HS-5 (cell line): ENCODE data around the gene NCAM1.

Experiments
- DNase-seq: peaks from one replicate; pipeline ENCODE4 v3.0.0-alpha.2; 2012; ENCODE audit warnings: low read depth

The NCAM1 gene

DNA sequence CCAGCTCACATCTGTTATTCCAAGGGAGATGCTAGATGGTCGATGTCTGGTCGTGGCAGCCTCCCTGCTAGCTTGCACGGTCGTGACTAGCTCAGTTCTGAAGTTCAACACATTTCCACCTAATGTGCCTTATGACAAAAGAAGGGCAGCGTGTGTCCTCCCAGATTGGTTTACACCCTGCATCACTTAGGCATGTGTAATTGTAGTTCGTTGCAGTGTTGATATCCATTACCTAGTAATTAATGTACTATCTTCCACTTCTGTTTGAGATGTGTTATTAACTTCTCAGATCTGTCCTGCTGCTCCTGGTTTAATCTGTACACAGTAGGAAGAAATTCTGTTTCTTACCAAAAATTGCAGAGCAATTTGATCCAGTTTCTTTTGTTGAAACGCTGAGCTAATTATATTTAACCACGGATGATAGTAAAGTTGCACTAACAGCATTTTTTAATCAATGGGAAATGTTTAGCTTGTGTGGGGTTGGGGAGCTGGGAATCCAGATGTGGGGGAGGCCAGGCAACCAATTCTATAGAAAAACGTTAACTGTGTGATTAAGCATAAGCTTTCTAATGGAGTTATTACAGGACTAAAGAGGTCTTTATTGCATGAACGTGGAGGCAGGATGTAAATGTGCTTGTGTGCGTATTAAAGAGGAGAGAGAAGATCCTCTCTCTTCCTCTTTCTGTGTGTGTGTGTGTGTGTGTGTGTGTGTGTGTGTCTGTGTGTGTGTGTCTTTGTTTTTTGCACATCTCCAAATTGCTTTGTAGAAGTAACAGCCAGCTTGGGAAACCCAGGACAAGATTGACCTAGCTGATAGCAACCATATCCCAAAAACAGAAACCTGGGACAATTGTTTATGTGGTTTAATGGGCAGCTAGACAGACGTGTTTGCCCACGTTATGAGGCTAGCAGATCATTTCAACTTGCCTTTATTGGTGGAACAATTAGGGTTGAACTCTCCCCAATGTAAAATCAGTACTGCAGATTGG lies 207.4 kb downstream of the NCAM1 start:
- DNase-seq = no peak

DNA sequence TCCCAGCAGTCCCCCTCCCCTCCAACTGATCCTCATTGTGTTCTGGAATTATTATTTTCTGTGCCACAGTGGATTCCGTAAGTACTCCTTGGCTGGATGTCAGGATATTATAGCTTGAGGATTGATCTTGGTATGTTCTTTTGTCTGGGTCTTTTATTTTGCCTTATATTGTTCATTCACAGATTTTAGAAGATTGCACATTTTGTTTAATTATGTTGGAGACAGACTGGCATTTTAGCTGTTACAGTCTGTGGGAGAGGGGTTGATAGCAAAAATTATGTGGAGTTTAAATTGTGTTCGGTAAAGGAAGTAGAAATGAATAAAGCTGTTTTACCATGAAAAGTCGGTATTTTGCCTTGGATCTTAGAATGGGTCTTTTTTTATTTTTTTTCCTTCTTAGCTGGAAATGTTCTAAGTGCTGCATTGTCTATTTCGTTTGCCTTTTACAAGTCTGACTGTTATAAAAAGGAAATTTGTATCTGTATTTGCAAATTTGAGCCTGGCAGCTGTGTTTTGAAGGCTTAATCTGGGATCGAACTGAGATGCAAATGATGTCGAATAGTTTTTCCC lies 211.2 kb downstream of the NCAM1 start:
- no peak for DNase-seq

DNA sequence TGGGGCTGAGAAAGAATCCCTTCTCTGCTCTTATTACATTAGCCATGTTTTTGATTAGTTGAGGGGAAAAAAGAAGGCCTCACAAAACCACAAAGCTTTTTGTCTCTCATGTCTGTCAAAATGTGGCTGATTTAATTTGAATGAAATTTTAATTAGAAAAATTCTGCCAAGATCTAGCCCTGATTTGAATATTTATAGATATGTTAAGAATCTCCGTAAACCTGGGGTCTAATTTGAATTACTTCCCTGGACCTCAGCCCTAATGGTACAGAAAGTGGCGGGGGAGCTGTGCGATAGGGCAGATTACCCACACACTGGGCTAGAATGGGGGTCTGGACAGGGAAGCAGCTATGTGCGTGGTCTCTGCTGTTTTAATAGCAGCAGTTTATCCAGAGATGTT lies 211.9 kb downstream of the NCAM1 start:
- DNase-seq = no peak

DNA sequence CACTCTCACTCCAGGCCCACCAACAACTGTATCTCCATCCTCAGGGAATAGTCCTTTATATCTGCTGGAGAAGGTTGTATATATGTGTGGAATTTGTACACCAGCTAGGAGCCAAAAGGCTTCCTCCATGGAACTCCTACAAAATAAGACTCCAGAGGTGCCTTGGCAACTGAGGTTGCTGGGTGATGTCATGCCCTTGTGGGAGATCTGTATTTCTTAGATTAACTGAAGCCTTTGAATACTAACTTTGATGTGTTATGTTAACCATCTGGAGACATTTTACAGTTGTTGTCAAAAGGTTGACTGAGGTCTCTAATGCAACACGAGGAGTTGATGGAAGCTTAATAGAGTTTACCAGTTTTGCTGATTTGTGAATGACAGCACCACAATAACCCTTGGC lies 213.7 kb downstream of the NCAM1 start:
- no peak for DNase-seq

DNA sequence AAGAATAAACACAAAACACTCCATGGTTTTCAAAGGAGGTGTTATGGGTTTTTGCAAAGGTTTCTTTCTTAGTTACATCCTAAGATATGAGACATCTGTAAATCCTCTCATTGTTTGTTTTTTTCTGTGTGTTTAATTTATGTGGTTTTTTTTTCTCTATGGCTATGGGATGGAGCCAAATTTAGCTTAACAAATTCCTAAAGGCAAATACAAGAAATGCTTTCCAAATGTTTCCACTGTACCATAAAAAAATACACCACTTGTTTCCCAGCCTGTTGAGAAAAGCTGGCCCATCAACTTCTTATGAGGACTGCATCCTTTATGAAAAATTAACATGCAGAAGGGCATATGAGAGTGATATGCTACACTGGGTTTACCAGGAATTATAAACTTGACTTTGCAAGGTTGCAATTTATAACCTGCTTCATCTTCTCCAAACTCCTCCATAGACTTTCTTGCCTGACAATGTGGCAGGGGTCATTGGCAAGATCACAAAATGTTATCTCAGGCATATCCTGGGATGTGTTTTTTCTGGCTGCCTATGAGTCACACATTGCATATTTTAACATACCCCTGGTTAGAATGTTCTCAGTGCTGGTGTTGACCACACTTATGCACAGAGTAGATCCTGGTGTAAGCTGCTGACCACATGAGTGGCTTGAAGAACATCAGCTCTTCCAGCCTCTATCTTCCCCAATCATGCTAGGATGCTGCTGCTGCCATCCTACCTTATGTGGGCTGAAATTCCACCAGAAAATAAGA lies 215.6 kb downstream of the NCAM1 start:
- DNase-seq = peak; percentile 71

DNA sequence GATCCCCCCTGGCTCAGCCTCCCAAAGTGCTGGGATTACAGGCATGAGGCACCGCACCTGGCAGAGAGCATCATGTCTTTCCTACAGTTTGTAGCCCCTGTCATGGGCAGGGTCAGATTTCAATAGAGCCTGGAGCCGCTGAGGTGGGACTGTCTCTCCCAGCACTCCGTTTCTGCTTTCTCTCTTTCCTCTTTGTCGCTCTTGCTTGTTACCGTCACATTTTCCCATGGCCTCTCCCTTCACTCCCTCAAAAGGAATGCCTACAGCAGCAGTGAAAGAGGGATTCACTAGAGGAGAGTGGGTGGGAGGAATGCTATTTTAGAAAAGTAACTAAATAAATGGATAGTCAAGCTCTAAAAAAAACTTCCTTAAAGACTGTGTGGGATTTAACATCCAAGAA lies 216.5 kb downstream of the NCAM1 start:
- DNase-seq = no peak

DNA sequence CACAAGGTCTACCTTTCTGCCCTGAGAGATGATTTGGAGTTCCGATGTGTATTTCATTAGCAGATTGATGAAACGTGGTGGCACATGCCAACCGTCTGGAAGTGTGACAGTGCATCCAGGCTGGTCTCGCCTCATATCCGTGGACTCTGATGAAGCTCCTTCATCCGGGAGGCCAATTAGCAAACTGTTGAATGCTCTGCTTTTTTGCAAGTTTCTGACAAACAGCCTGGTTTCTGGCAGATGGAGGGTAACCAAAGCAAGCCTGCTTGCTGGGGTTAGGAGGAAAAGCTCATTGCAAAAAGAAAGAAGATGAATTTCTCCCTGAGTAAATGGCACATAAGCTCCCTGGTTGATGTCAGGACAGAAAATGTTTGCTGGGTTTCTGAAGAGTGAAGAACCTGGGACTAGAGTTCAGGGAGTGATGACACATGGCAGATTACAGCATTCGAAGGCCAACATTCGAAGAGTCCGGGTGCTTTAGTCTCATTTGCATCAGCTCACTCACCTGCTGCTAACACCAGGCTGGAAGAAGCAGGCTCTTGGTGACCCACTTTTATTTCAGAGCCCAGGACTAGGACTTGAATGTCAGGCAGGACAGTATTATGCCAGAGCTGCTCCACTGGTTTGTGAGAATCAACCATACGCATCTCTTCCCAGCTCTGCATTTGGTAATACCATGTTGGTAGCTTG lies 217.3 kb downstream of the NCAM1 start:
- DNase-seq = no peak

DNA sequence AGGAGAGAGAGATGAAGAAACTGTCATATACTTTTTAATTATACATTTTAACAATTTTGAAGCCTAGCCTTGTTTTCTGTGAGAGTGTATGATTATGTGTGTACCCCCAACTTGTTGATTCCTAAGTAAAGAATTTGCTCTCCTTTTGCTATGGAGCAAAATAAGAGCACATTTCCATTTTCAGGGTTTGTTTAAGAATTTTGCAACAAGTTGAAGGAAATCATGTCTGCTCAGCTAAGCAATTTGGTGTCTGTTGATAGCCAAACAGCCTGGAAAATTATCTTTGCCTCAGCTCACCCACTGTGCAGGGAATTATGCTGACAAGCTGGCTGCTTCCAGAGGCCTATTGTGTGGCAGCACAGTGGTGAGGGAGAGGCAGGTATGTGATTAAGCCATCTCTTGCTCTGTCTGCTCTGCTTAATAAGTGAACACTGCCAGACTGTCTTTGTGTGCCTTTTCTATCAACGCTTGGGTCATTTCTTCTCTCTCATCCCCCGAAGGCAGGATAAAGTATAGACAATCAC lies 218.0 kb downstream of the NCAM1 start:
- no peak for DNase-seq

DNA sequence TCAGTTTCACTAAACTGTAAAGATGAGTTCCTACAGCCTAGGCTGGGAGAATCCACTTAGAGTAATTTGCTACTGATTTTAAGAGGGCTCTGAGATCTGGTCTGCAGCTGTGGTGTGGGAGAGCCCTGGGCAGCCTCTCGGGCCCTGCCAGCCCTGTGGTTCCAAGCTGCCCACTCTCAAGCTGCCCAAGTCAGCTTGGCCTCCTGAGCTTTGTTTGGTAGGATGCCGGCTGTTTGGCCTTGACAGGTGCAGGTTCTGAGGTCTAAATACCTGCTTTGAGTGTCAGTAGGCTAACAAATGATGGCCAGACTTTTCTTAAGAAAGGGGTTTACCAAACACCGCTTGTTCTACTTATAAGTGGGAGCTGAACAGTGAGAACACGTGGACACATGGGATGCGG lies 219.9 kb downstream of the NCAM1 start:
- DNase-seq = no peak

DNA sequence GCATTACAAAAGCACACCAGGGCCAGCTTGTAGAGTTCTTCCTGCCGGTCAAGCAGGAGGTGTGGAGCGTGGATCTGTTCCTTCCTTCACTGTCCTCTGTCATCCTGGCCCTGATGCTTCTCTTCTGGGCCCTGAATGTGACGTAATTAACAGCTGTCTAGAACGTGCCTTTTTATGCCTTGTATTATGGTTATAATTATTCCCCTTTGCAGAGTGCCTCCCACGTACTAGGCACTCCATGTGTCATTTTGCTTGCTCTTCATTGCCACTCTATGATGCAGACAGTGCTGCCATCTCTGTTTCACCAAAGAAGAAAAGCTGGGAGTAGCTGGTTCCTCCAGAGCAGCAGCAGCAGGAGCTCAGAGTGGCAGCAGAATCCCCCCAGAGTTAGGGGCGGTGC lies 221.1 kb downstream of the NCAM1 start:
- no peak for DNase-seq

DNA sequence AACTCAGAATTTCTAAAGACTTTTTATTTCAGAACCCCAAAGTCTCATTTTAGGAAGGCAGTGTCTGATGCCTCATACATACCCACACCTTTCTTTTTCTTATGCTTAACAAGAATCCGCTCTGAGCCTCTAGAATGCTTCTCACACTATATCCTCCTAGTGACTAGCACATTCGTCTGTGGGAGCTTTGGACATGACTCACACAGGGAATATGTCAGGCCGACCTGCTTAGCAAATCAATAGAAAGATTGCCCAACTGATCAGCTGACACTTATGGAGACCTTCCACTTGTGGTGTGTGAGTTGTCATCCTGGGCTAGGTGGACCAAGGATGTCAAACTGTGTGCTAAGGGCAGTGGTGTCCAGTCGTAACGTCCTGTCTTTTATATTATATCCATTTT lies 223.3 kb downstream of the NCAM1 start:
- peak; percentile 86 for DNase-seq

DNA sequence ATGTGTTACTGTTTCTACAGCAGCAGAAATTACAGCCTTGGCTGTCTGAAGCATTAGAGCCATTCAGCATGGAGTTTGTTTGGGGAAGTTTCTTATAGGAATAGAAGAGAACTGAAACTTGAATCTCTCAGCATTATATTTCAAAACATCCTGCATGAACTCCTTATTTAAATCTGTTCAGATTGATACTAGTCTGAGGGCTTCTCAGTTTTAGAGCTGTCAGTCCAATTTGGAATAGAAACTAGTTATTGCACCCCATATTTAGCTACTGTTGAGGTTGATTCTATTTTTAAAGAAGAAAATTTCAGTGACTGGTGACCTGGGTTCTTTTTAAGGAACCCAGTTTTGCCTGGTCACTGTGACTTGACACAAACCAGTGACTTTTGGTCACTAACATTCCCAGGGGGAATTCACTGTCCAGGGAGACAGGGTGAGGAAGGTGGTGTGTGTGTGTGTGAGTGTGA lies 227.2 kb downstream of the NCAM1 start:
- DNase-seq = no peak

DNA sequence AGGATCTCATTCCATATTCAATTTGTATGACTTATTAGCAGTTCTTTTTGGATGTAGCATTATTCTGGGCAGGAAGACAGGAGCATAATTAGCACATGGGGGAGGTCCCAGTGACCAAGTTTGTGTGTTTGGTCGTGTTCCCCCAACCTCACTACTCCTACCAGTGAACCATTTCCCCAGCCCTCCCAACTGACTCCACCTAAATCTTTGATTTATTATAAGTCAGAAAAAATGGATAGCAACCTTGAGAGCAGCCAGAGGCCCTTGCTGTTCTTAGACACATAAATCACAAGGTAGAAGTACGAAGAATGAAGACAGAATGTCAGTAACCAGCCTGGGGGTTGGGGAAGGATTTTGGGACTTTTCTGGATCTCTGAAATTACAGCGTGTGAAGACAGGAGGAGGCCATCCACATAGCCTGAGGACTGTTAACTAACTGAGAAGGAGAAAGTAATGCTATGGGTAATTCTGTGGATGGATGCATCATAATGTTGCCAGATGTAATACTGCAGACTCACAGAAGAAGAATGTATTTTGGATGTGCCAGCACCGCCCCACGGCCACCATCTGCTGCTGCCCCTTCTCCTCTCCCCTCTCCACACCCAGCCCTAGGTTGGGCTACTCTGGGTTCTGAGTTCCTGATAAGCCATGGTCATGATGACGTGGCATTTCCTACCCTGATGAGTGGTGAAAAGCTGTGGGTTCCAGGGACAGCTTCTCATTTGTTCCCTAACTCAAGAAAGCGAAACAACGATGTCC lies 228.9 kb downstream of the NCAM1 start:
- DNase-seq = peak; percentile 94

DNA sequence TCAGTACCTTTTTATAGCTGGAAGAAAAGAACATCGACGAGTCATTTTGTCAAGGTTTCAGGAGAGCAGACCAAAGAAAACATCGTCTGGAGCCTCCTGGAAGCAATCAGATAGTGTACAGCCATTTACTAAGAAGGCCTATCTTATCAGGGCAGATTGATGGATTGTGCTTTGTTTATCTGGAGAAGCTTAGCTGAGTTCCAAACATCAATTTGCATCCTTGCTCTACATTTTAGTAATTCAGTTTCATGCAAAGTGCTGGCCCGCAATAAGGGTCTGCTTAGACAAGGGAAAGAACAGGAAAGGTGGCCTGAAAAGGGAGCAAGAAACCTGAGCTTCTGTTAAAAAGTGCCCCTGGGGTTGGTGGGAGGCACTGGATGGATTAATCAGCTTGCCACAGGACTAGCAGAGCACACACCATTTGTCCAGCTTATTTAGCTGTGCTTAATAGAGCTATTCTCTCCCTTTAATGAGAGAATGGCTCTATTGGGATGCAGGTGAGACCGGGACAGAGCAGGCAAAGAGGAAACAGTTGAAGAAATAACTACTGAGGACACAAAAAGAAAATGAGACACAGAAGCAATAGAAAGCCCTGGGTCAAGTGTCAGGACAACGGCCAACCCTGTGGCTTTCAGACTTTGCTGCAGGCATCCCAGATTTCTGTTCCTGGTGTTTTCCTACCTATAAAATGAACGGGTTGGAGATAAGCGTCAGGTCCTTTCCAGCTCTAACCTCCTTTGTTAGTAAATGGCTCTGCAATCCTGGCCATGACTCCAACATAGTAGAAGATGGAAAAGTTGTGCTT lies 231.1 kb downstream of the NCAM1 start:
- no peak for DNase-seq

DNA sequence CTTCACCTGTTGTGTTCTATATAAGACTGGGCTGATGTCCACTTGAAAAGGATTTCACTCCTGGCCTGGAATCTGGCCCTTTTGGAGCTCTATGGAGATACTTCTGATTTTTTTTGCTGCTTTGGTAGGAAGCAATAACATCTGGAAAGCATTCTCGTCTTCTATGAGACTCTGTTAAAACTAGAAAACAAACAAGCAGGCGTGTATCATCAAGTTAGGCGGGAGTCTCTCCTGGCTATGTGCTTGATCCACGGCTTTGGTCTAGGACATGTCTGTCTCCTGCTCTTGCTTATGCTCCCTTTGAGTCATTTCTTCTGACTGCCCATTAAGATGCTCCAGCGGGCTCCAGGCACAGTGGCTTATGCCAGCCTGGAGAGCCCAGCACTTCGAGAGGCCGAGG lies 231.8 kb downstream of the NCAM1 start:
- DNase-seq = no peak

DNA sequence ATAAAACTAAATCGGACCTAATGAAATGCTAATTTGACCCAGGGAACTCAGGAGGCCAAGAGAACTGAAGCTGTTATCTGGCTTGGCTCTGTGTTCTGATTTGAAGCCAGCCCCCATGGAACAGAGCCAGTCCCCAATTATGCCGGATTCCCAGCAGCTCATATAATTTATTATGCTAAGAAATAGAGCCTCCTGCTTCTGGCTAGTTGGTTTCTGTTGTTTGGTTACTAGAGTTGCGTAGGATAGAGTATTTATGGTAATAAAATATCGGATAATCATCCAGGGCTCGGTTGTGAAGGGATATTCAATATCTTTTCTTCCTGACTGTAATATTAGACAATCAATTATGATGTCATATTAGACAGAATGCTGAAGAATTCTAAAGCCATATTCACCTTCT lies 232.7 kb downstream of the NCAM1 start:
- DNase-seq = no peak

DNA sequence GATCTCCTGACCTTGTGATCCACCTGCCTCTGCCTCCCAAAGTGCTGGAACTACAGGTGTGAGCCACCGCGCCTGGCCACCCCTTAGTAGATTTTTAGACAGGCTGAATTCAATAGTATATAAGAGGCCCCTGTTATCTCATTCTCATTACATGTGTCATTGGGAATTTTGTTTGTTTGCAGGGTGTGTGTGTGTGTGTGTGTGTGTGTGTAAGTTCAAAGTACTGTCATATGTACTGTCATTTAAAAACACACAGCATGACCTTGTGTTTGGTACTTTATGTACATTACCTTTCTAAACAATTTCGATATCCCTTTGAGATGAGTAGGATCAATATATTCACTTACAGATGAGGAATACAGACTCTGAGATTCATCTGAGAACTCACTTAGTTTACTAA lies 234.5 kb downstream of the NCAM1 start:
- DNase-seq = no peak

DNA sequence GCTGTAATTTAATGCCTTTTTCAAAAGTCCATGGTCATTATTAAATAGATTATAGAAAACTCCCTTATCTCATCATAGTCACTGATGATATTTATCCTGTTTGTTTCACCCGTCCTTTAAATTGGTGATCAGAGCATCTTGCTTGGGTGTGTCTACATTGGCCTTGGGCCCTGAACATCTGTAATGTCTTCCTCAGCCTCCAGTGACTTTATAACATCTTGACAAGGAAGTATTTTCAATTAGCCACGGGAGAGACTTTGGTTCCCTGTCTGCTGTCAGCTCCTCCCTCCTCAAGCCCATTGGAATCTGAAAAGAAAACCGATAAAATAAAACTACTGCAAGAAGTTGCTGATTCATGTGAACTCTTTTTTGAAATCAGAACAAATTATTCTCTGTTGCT lies 236.2 kb downstream of the NCAM1 start:
- no peak for DNase-seq

DNA sequence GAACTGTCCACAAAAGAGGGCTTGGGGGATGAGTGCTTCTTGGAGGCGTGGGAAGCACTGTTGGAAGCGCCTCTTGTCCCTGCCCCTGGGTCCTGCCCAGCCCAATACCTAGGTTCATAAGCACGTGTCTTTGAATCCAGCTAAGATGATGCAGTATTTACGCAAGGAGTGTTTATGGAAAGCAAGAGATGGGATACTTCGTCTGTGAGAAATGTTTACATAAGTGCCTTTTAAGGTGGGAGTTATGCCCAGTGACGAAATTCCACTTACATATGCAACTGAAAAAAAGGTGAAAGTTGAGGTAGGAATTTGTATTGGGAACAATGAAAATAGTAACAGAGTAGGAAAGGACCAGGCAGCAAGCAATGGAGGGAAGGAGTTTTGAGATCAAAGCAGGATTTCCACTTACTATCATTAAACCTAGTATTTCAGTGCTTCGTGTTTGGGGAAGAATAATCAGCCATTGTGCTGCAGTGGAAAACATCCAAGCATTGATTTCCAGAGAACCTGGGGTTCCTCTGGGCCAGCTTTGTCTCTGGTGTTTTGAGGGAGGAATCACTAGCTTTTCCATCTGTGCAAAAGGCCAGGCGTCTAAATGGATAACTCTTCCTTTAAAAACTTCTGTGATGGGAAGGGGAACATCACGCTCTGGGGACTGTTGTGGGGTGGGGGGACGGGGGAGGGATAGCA lies 237.9 kb downstream of the NCAM1 start:
- no peak for DNase-seq

DNA sequence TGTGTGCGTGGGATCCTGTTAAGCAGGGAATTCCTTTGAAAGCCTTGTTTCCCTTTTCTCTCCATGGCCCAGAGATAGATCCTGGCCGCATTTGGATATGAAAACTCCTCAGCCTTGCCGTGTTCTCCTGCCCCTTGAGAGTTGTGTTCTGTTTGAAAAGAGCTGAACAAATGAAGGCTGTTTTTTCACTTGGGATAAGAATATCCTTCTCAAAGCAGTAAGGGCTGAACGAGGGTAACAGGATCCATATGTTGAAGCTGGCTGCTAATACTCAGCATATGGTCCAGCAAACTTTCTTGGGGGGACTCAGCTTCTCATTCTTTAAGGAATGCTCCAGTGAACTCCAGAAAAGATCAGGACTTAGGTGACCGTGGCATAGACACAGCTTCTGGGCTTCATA lies 238.6 kb downstream of the NCAM1 start:
- DNase-seq = no peak
